Fibroblast of the conjunctiva (primary cell): ENCODE data around the gene CADM4.
"Not testable (repeated sequence)": the region's sequence is repeated elsewhere in the genome, so short reads cannot be mapped to it uniquely, and the experiment has no call there.

ENCODE experiments used
- DNase-seq: peaks from one replicate; pipeline ENCODE4 v3.0.0-alpha.2; 2010; ENCODE audit warnings: low read depth

CADM4 gene

DNA sequence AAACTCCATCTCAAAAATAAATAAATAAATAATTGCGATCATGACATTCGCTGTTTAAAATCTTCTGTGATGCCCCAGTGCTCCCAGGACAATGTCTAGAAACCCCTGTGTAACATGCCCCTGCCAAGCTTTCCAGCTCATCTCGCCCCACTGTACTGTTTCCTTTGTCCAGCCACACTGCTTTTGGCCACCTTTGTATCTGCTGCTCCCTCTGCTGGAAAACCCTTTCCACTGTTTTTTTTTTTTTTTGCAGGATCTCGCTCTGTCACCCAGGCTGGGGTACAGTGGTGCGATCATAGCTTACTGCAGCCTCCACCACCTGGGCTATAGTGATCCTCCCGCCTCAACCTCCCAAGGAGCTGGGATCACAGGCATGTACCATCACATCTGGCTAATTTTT, 22.8 kb upstream of the CADM4 start:
- DNase-seq, result no peak

DNA sequence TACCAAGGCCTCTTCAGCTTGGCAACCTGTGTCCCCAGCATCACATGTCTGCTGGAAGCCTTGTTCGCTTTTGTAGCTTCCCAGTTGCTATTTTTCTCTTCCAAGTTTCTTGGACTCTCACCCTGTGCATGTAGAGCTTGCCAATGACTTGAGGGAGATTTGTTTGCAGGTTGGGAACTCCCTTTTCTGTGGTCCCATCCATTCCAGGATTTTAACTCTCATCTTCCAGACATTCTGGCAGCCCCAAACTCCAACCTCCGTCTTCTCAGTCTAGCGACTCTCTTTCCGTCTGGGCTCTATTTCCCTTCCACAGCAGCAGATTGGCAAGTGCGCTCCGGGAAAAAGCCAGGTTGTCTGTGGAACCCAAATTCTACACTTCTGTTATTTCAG, 21.3 kb upstream of the CADM4 start:
- no peak for DNase-seq

DNA sequence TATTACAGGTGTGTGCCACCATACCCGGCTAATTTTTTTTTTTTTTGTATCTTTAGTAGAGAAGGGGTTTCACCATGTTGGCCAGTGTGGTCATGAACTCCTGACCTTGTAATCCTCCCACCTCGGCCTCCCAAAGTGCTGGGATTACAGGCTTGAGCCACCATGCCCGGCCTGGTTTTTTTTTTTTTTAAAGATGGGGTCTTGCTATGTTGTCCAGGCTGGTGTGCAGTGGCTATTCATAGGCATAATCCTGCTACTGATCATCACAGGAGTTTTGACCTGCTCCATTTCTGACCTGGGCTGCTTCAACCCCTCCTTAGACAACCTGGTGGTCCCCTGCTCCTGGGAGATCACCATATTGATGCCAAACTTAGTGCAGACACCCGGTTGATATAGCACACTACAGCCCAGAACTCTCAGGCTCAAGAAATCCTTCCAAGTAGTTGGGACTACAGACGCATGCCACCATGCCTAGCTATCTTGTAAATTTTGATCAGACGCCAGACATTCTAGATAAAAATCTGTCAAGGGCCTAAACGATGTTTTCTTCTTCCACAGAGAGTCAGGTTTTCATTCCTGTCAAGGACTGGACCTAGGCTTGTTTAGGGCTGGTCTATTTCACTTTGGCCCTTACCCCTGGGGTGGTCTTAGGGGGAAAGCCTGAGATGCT, 20.8 kb upstream of the CADM4 start:
- DNase-seq, result no peak

DNA sequence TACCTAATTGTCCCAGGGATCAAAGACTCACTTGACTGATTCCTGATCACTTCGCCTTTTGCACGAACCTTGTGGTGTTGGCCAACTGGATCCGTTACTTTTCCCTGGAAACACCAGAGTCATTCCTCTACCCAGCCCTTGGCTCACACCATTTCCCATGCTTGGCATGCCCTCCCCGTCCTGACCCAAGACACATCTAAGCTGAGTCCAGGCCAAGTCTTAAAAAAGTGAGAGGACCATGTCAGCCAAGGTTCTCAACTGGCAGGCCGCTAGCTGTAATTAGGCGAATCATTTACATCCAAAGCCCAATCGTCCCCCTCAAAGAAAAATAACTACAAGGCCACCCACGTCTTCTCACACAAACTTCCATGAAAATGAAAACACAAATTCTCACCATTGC, 18.8 kb upstream of the CADM4 start:
- no peak for DNase-seq

DNA sequence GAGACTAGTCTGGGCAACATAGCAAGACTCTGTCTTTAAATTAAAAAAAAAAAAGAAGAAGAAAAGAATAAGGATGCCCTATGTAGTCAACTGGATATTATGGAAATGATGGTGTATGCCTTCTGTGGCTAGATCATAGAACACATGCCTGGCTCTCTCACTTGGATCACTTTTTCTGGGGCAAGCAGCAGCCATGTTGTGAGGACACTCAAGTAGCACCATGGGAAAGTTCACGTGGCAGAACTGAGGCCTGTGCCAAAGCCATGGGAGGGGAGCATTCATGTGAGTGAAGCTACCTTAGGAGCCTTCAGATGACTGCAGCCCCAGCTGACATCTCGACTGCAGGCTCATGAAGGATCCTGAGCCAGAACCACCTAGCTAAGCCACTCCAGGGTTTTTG, 18.4 kb upstream of the CADM4 start:
- DNase-seq, result no peak

- DNase-seq, result no peak
These were observed 16.8 kb upstream of the CADM4 start for GRCh38 chr19:43656436-43656835.

DNA sequence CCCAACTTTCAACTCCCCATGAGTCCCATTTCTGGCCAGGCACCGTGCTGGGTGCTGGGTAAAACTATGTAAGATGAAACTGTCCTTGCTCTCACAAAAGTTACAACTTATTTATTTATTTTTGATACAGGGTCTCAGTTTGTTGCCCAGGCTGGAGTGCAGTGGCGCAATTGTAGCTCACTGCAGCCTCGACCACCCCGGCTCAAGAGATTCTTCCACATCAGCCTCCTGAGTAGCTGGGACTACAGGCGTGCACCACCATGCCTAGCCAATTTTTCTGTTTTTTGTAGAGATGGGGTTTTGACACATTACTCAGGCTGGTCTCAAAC, 12.9 kb upstream of the CADM4 start:
- no peak for DNase-seq

DNA sequence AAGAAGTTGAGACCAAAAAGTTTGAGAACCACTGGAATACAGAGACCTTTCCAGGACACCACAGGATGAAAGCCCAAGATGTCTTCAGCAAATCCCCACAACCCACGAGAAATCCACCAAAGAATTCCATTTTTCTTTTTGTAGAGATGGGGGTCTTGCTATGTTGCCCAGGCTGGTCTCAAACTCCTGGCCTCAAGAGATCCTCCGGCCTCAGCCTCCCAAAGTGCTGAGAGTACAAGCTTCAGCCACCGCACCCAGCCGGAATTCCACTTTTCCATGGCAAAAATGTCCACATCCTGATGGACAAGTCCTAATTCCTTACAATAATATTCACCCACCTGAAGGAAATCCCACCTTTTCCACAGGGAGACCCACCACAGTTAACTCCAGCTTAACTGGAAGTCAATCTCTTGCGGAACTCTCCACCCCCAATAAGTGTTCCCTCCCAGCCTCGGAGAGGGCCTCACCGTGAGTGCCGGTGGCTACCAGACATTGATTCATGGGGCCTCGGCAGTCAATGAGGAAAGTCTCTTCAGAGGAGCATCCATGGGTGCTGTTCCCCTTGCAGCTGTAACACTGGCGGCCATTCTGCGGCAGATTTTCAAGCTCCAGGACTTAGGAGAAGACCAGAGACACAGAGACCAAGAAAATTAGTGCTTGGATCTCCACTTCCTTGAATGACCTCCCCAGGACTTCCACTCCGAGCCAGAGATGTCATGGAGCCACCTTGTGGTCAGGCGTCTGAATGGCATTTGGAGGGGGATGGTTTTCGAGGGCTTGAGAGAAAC, 12.3 kb upstream of the CADM4 start:
- DNase-seq, result peak; percentile 53

GRCh38 chr19:43650276-43650675, 10.6 kb upstream of the CADM4 start:
- not testable (repeated sequence) for DNase-seq

DNA sequence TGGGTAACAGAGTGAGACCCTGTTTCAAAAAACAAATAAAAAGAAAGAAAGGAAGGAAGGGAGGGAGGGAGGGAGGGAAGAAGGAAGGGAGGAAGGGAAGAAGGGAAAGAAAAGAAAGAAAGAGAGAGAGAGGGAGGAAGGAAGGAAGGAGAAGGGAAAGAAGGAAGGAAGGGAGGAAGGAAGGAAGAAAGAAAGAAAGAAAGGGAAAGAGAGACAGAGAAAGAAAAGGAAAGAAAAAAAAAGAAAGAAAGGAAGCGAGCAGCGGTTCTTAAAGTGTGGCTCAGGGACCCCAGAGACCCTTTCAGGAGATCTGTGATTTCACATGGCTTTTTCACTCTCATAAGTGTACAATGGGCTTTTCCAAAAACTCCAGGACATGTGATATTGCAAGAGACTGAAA, 9.9 kb upstream of the CADM4 start:
- no peak for DNase-seq

- DNase-seq, result no peak
These were observed 9.0 kb upstream of the CADM4 start for GRCh38 chr19:43648633-43649032.

DNA sequence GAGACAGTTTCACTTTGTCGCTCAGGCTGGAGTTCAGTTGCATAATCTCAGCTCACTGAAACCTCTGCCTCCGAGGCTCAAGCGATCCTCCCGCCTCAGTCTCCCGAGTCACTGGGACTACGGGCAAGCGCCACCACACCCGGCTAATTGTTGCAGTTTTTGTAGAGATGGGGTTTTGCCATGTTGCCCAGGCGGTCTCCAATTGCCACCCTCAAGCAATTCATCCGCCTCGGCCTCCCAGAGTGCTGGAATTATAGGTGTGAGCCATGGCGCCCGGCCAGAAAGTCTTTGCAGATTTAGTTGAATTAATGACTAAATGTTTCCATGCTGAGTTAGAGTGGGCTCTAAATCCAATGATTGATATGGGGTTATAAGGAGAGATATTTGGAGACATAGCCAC, 4.5 kb upstream of the CADM4 start:
- no peak for DNase-seq

DNA sequence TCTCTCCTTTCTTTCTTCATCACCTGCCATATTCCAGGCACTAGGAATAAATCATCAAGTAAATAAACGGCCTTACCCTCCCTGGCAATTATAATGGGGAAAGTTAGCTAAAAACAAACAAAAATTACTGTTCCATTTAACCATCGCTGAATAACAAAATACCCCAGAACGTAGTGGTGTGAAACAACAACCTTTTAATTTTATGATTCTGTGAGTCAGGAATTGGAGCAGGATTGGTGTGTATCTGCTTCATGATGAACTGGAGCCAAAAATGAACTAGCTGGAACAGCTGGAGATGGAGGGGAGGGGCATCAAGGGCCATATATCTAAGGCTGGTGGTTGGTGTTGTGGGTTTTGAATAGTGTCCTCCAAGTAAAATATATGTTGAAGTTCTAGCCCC, 3.7 kb upstream of the CADM4 start:
- no peak for DNase-seq

GRCh38 chr19:43642531-43642930, 2.9 kb upstream of the CADM4 start:
- DNase-seq, result no peak

- no peak for DNase-seq
These were observed 1.7 kb upstream of the CADM4 start for GRCh38 chr19:43641333-43641732.

- no peak for DNase-seq
These were observed 741 bp upstream of the CADM4 start for GRCh38 chr19:43640424-43640757.

DNA sequence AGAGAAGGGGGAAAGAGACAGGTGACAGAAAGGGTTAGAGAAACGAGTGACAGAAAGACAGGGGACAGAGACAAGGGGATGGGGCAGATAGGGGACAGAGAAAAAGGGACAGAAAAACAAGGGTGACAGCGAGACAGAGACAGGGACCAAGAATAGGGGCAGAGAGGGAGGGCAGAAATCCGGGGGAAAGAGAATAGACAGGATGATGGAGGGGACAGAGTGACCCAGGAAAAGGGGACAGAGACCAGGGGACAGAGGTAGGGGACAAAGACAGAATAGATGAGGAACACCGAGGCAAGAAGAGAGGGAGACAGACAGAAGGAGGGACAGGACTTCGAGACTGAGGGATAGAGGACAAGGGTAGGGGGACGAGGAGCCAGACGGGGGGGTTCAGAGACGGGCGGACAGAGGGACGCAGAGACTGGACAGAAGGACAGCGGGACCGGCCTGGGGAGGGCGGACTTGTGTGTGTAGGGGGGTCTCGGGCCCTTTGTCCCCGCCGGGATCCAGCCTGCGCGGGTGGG, 593 bp downstream of the CADM4 start:
- DNase-seq, result no peak

- DNase-seq, result no peak
These were observed 1.2 kb downstream of the CADM4 start for GRCh38 chr19:43638214-43638994.

DNA sequence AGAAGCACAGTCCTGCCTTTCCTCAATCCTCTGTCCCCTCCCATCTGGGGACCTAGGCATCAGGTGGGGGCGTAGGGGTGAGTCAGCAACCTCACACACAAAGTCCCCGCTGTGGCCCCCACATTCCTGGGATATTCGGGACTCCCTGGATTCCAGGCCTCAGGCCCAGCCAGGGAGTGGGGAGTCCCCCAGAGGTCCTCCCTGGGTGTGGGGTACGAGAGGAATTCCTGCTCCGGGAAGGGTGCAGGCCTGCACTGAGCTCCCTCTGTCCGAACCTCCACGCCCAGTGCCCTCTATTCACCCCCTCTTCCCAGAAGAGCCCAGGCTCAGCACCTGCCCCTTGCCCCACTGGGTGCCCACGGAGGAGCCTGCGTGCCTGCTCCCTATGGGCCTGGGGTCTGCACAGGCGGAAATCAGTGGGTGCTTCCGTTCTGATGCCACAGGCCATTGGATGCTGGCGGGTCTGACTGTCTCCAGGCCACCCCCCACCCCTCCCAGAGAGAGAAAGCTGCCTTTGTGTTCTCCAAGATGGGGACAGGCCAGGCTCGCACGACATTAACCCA, 3.4 kb downstream of the CADM4 start:
- no peak for DNase-seq

GRCh38 chr19:43635561-43635940, 4.1 kb downstream of the CADM4 start:
- DNase-seq, result not testable (repeated sequence)

DNA sequence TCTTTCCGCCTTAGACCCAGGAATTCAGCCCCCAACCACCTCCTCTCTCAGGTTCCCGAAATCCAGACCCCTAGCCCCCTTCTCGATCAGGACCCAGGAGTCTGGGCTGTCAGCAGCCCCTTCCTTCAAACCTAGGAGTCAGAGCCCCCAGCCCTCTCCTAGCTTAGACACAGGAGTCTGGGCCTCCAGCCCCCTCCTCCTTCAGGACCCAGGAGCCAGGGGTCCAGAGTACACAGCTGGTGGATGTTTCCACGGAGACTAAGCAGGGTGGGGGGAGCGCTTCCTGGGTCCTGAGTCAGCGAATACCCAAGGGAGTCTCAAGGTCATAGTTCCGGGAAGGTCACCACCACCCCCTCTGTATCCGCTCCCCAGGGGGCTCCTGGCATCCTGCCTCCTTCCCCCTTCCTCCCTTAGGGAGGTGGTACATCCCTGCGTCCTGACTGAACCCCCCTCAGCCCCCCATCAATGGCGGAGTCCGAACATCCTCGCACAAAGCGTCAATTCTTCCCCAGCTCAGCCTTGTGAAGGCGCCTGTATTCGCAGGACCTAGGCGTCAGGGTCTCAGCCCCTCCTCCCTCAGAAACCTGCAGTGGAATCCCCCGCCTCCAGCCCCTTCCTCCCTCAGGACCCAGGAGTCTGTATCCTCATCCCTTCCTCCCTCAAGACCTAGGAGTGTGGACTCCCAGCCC, 4.6 kb downstream of the CADM4 start:
- no peak for DNase-seq

- no peak for DNase-seq
These were observed 5.2 kb downstream of the CADM4 start for GRCh38 chr19:43634506-43634871.
